CD4-positive, alpha-beta T cell (primary cell): ENCODE data around the gene TRIM34. TPM values are rescaled to one million over a fixed set of nuclear protein-coding genes. Genes with fewer than 3 reads are reported as not detected.

Experiments used
- ATAC-seq: fragments of 200-7000 bp; cut with Tn5 transposase; one replicate; pipeline ENCODE4 v1.10.0; 2022; ENCODE audit warnings: mild to moderate bottlenecking; ENCODE audit not compliant: poor library complexity
- CTCF ChIA-PET: fragments of 350-600 bp; sonication (Branson Sonifier 250); formaldehyde crosslinking; loops from one replicate; lab custom pipeline; 2021; ENCODE audit warnings: antibody characterized with exemption, inconsistent platforms; lab: Charles Lee
- POLR2A ChIA-PET: fragments of 350-600 bp; sonication (Branson Sonifier 250); formaldehyde crosslinking; loops from one replicate; lab custom pipeline; 2021; ENCODE audit warnings: antibody characterized with exemption, inconsistent platforms; lab: Charles Lee
- DNase-seq, 14 experiments: peaks; one replicate each; pipeline ENCODE4 v3.0.0-alpha.2; 2013 to 2020; ENCODE audit warnings: mixed read lengths in 2 of 14
- H3K27ac ChIP-seq, 2 donors: one replicate each; pipeline versions ENCODE4 v1.5.1 to v1.7.0; 2013; ENCODE audit warnings: low read length in 2 of 2, low read depth in 1 of 2, mild to moderate bottlenecking in 1 of 2
- H3K27me3 ChIP-seq, 2 experiments: 1 replicate in 1 of 2; 2 replicates in 1 of 2; pipeline versions ENCODE4 v1.6.1 to v1.7.0; 2013; ENCODE audit warnings: low read length in 2 of 2, control low read depth in 1 of 2, mild to moderate bottlenecking in 1 of 2, moderate library complexity in 1 of 2; ENCODE audit not compliant: insufficient read depth in 2 of 2, control insufficient read depth in 1 of 2
- H3K36me3 ChIP-seq: one replicate; pipeline ENCODE4 v1.6.1; 2013; ENCODE audit warnings: low read length, control low read depth; ENCODE audit not compliant: insufficient read depth
- H3K4me1 ChIP-seq: one replicate; pipeline ENCODE4 v1.6.1; 2013; ENCODE audit warnings: low read length, control low read depth; ENCODE audit not compliant: insufficient read depth
- H3K4me3 ChIP-seq: one replicate; pipeline ENCODE4 v1.5.1; 2013; ENCODE audit warnings: mild to moderate bottlenecking, low read length, moderate library complexity
- H3K9me3 ChIP-seq, 2 experiments: 1 replicate in 1 of 2; 2 replicates in 1 of 2; pipeline versions ENCODE4 v1.6.1 to v1.7.0; 2013; ENCODE audit warnings: low read length in 2 of 2, mild to moderate bottlenecking in 2 of 2, control low read depth in 1 of 2, moderate library complexity in 1 of 2; ENCODE audit not compliant: control insufficient read depth in 1 of 2, insufficient read depth in 1 of 2
- H3K27ac Mint-ChIP-seq: one replicate; pipeline ENCODE4 v1.8.0; 2020; ENCODE audit warnings: mixed read lengths
- H3K27me3 Mint-ChIP-seq: one replicate; pipeline ENCODE4 v1.8.0; 2021; ENCODE audit warnings: mixed read lengths
- H3K36me3 Mint-ChIP-seq: one replicate; pipeline ENCODE4 v1.8.0; 2021; ENCODE audit warnings: low read depth, mixed read lengths
- H3K4me1 Mint-ChIP-seq: one replicate; pipeline ENCODE4 v1.8.0; 2021; ENCODE audit warnings: low read depth, mixed read lengths
- H3K4me3 Mint-ChIP-seq: one replicate; pipeline ENCODE4 v1.8.0; 2020; ENCODE audit warnings: mild to moderate bottlenecking, mixed read lengths
- H3K9me3 Mint-ChIP-seq: one replicate; pipeline ENCODE4 v1.8.0; 2020; ENCODE audit warnings: mixed read lengths
- CTCF ChIP-seq: fragments of 200-600 bp; IDR thresholded peaks from one replicate; pipeline ENCODE4 v1.8.0; 2022; ENCODE audit warnings: antibody characterized with exemption, mild to moderate bottlenecking
- intact Hi-C, 2 experiments: fragments of 100-400 bp; cut with DNase I in 1 of 2; cut with micrococcal nuclease in 1 of 2; formaldehyde crosslinking; loops; one replicate each; pipeline versions ENCODE4 v1.15.1 to v1.9.0; 2023 to 2025; cut with DNase I, micrococcal nuclease
- total RNA-seq, 174 experiments: library from RNA in 2 of 174; stranded (reverse) in 2 of 174; gene quantifications; one replicate each; pipeline ENCODE4 v1.2.3 and lab custom pipeline; 2021 to 2026

TRIM34 gene
- total RNA-seq, 2 experiments from 2014 or later: 3.0 to 3.5 TPM

- ChIA-PET POLR2A (no interaction called here), CTCF (no interaction called here)
- H3K4me3 ChIP-seq: no peak overlapping the region
- no peaks in the 10 kb centered on the region for H3K36me3 Mint-ChIP-seq
- TF ChIP-seq CTCF: no peak
- H3K27ac ChIP-seq: no peak overlapping the region
- no peak overlapping the region for H3K4me3 Mint-ChIP-seq
- H3K27me3 Mint-ChIP-seq: no peaks in the 10 kb centered on the region
- H3K27ac Mint-ChIP-seq: no peak overlapping the region
- H3K27me3 ChIP-seq: peaks cover 0 to 2% of the 10 kb centered on the region in 2 experiments
- no peak for ATAC-seq
- H3K4me1 Mint-ChIP-seq: no peaks in the 10 kb centered on the region
- H3K9me3 ChIP-seq: no peaks in the 10 kb centered on the region
- no peak for DNase-seq
- H3K9me3 Mint-ChIP-seq: no peaks in the 10 kb centered on the region
- intact Hi-C loops: no loop called here
- no peaks in the 10 kb centered on the region for H3K36me3 ChIP-seq
- no peaks in the 10 kb centered on the region for H3K4me1 ChIP-seq
These were observed 16.0 kb upstream of the TRIM34 start for GRCh38 chr11:5608808-5609207.

- H3K9me3 Mint-ChIP-seq: no peaks in the 10 kb centered on the region
- intact Hi-C loops: no loop called here
- Histone ChIP-seq H3K4me1 (no peaks in the 10 kb centered on the region), H3K27me3 (peaks cover 0 to 2% of the 10 kb centered on the region in 2 experiments), H3K27ac (no peak overlapping the region), H3K9me3 (no peaks in the 10 kb centered on the region), H3K4me3 (no peak overlapping the region), H3K36me3 (no peaks in the 10 kb centered on the region)
- H3K27me3 Mint-ChIP-seq: no peaks in the 10 kb centered on the region
- H3K4me3 Mint-ChIP-seq: no peak overlapping the region
- H3K4me1 Mint-ChIP-seq: no peaks in the 10 kb centered on the region
- CTCF ChIA-PET: no interaction called here
- ATAC-seq (no peak), DNase-seq (no peak)
- no peaks in the 10 kb centered on the region for H3K36me3 Mint-ChIP-seq
- POLR2A ChIA-PET: no interaction called here
- no peak overlapping the region for H3K27ac Mint-ChIP-seq
- TF ChIP-seq CTCF: no peak
These were observed 14.4 kb upstream of the TRIM34 start for GRCh38 chr11:5610446-5610845.

GRCh38 chr11:5611627-5612026, 13.2 kb upstream of the TRIM34 start:
- TF ChIP-seq CTCF: no peak
- ATAC-seq (no peak), DNase-seq (no peak)
- POLR2A ChIA-PET: no interaction called here
- Mint-ChIP-seq H3K9me3 (no peaks in the 10 kb centered on the region), H3K4me3 (no peak overlapping the region), H3K4me1 (no peaks in the 10 kb centered on the region), H3K27me3 (no peaks in the 10 kb centered on the region), H3K27ac (no peak overlapping the region), H3K36me3 (no peaks in the 10 kb centered on the region)
- CTCF ChIA-PET: interaction anchor here (1.7 kb wide), 1 partner anchor 11 kb away, joined by 7 read pairs; no protein-coding TSS in a partner anchor
- no peaks in the 10 kb centered on the region for H3K27me3 ChIP-seq
- intact Hi-C loops: no loop called here
- no peaks in the 10 kb centered on the region for H3K9me3 ChIP-seq
- no peaks in the 10 kb centered on the region for H3K36me3 ChIP-seq
- H3K4me3 ChIP-seq: no peak overlapping the region
- no peaks in the 10 kb centered on the region for H3K4me1 ChIP-seq
- H3K27ac ChIP-seq: no peak overlapping the region
